Naive B cell (primary cell): ENCODE results near the gene F8. TPM values are rescaled to one million over a fixed set of nuclear protein-coding genes. Genes with fewer than 3 reads are reported as not detected.
A peak's percentile ranks its signal among the peaks of the same experiment; 100 is the strongest.
"Not testable (repeated sequence)": the region's sequence is repeated elsewhere in the genome, so short reads cannot be mapped to it uniquely, and the experiment has no call there.

Experiments used
- ATAC-seq, 2 donors: fragments of 150-1000 bp; cut with Tn5 transposase; 2 replicates each; pipeline ENCODE4 v1.10.0; 2021; ENCODE audit warnings: low read depth in 2 of 2, mild to moderate bottlenecking in 2 of 2, moderate library complexity in 2 of 2
- DNase-seq: peaks from one replicate; pipeline ENCODE4 v3.0.0; 2022
- H3K27ac Mint-ChIP-seq, 6 donors: one replicate each; pipeline ENCODE4 v1.8.0; 2020 to 2022; ENCODE audit warnings: mild to moderate bottlenecking in 6 of 6, mixed read lengths in 6 of 6, moderate library complexity in 5 of 6, inconsistent platforms in 2 of 6
- H3K27me3 Mint-ChIP-seq, 3 donors: one replicate each; pipeline ENCODE4 v1.8.0; 2021 to 2022; ENCODE audit warnings: mixed read lengths in 3 of 3, mild to moderate bottlenecking in 1 of 3
- H3K36me3 Mint-ChIP-seq, 2 donors: one replicate each; pipeline ENCODE4 v1.8.0; 2020 to 2022; ENCODE audit warnings: mixed read lengths in 2 of 2, inconsistent platforms in 1 of 2, mild to moderate bottlenecking in 1 of 2
- H3K4me1 Mint-ChIP-seq, 3 donors: one replicate each; pipeline ENCODE4 v1.8.0; 2020 to 2022; ENCODE audit warnings: mixed read lengths in 3 of 3, inconsistent platforms in 1 of 3, mild to moderate bottlenecking in 1 of 3, moderate library complexity in 1 of 3
- H3K4me3 Mint-ChIP-seq, 8 donors: one replicate each; pipeline ENCODE4 v1.8.0; 2020 to 2022; ENCODE audit warnings: mild to moderate bottlenecking in 8 of 8, mixed read lengths in 8 of 8, moderate library complexity in 8 of 8, inconsistent platforms in 2 of 8
- H3K9me3 Mint-ChIP-seq, 7 donors: one replicate each; pipeline ENCODE4 v1.8.0; 2020 to 2022; ENCODE audit warnings: mixed read lengths in 7 of 7, mild to moderate bottlenecking in 5 of 7, inconsistent platforms in 2 of 7, moderate library complexity in 1 of 7
- polyA plus RNA-seq, 6 donors: library from polyadenylated mRNA; unstranded; fragments of 300-500 nt; fragmentation: Illumina TruSeq; gene quantifications; one replicate each; pipeline ENCODE4 v1.2.3, GENCODE V29; 2021; ENCODE audit warnings: low read depth in 6 of 6

Gene F8
- polyA plus RNA-seq, 6 donors from 2014 or later, result 0.24 to 2.3 (median 1.4) TPM; not detected in 1

DNA sequence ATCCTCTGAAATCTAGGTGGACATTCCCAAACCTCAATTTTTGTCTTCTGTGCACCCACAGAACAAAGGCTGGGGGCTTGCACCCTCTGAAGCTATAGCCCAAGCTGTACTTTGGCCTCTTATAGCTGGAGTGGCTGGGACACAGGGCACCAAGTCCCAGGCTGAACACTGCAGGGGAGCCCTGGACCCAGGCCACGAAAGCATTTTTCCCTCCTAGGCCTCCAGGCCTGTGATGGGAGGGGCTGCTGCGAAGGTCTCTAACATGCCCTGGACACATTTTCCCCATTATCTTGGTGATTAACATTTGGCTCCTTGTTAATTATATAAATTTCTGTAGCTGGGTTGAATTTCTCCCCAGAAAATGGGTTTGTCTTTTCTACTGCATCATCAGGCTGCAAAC is 108.5 kb downstream of the F8 start:
- Mint-ChIP-seq H3K9me3 (peaks cover 0 to 21% (median 9%) of the 10 kb centered on the region in 7 donors), H3K4me3 (no peak overlapping the region)
- ATAC-seq, result no peak

DNA sequence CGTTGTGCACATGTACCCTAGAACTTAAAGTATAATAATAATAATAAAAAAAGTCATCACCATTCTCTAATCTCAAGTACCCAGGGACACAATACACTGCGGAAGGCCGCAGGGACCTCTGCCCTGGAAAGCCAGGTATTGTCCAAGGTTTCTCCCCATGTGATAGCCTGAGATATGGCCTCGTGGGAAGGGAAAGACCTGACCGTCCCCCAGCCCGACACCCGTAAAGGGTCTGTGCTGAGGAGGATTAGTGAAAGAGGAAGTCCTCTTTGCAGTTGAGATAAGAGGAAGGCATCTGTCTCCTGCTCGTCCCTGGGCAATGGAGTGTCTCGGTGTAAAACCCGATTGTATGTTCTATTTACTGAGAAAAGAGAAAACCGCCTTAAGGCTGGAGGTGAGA is 112.0 kb downstream of the F8 start:
- not testable (repeated sequence) for H3K36me3 Mint-ChIP-seq, H3K4me1 Mint-ChIP-seq, H3K4me3 Mint-ChIP-seq, ATAC-seq, H3K27me3 Mint-ChIP-seq, DNase-seq, H3K27ac Mint-ChIP-seq
- peaks cover 0 to 21% (median 9%) of the 10 kb centered on the region in 7 donors for H3K9me3 Mint-ChIP-seq

More for the DNA sequence above, 108.5 kb downstream of the F8 start:
- Mint-ChIP-seq H3K4me1 (peaks cover 4 to 11% (median 5%) of the 10 kb centered on the region in 3 donors), H3K27me3 (peaks cover 5 to 8% (median 5%) of the 10 kb centered on the region in 3 donors), H3K27ac (no peak overlapping the region), H3K36me3 (no peaks in the 10 kb centered on the region)
- DNase-seq, result no peak

DNA sequence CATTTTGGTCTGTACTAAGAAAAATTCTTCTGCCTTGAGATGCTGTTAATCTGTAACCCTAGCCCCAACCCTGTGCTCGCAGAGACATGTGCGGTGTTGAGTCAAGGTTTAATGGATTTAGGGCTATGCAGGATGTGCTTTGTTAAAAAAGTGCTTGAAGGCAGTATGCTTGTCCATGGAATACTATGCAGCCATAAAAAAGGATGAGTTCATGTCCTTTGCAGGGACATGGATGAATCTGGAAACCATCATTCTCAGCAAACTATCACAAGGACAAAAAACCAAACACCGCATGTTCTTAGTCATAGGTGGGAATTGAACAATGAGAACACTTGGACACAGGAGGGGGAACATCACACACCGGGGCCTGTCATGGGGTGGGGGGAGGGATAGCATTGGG is 112.5 kb downstream of the F8 start:
- not testable (repeated sequence) for H3K4me3 Mint-ChIP-seq, ATAC-seq, H3K27ac Mint-ChIP-seq, H3K4me1 Mint-ChIP-seq, DNase-seq, H3K36me3 Mint-ChIP-seq, H3K27me3 Mint-ChIP-seq
- peaks cover 0 to 21% (median 9%) of the 10 kb centered on the region in 7 donors for H3K9me3 Mint-ChIP-seq

DNA sequence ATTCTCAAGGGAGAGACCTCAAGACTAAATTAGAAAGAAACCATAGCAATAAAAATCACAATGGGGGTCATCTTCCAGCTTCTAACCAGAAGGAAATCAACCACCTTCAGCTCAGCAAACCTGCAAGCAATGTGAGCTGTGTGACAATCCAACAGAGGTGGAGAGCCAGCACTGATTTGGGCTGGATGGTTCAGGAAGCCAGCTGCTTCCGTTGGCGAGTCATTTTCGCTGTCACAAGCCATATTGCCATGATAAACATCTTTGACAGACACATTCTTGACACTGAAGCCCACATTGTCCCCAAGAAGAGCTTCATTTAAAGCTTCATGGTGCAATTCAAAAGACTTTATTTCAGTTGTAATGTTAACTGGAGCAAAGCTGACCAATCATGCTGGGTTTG is 113.7 kb downstream of the F8 start:
- Mint-ChIP-seq H3K27me3 (no peaks in the 10 kb centered on the region), H3K4me3 (no peak overlapping the region), H3K4me1 (peaks cover 0 to 5% (median 5%) of the 10 kb centered on the region in 3 donors), H3K36me3 (no peaks in the 10 kb centered on the region), H3K27ac (no peak overlapping the region), H3K9me3 (peaks cover 0 to 21% (median 4%) of the 10 kb centered on the region in 7 donors)
- ATAC-seq (no peak), DNase-seq (no peak)

DNA sequence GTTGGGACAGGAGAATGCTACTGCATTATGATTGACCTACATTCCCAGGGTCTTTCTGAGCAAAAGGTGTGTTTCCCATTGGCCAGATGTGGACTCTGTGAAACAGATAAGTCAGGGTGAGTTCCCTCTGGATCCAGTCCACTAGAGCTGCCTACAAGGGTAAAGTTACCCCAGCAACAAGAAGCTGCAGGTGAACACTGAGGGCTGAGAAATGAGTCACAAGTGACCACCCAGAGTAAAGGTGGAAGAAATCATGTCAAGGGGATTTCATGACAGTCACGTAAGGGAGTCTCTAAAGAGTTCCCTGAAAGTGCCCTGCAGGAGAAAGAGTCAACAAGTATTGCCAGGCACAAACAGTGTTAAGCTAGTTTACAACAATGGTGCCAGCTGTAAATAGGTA is 120.1 kb downstream of the F8 start:
- H3K27me3 Mint-ChIP-seq, result peaks cover 0 to 8% (median 0%) of the 10 kb centered on the region in 3 donors
- peak overlapping the region in 1 of 6 donors; percentile 35 for H3K27ac Mint-ChIP-seq
- no peaks in the 10 kb centered on the region for H3K9me3 Mint-ChIP-seq
- no peak for DNase-seq
- H3K4me1 Mint-ChIP-seq, result no peaks in the 10 kb centered on the region
- H3K36me3 Mint-ChIP-seq, result no peaks in the 10 kb centered on the region
- no peak overlapping the region for H3K4me3 Mint-ChIP-seq
- ATAC-seq, result no peak

DNA sequence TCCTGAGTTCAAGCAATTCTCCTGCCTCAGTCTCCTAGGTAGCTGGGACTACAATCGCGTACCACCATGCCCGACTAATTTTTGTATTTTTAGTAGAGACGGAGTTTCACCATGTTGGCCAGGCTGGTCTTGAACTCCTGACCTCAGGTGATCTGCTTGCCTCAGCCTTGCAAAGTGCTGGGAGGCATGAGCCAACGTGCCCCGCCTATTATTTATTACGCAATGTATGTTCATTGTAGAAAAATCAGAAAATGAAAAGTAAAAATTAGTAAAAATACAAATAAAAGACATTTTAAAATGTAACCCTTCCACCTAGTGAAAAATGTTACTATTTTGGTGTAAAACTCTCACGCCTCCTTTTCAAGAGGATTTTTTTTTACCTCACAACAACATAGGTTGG is 122.2 kb downstream of the F8 start:
- DNase-seq (no peak), ATAC-seq (no peak)
- no peaks in the 10 kb centered on the region for H3K36me3 Mint-ChIP-seq
- peaks cover 0 to 8% (median 0%) of the 10 kb centered on the region in 3 donors for H3K27me3 Mint-ChIP-seq
- H3K4me3 Mint-ChIP-seq, result no peak overlapping the region
- H3K27ac Mint-ChIP-seq, result no peak overlapping the region
- H3K4me1 Mint-ChIP-seq, result no peaks in the 10 kb centered on the region
- H3K9me3 Mint-ChIP-seq, result no peaks in the 10 kb centered on the region

DNA sequence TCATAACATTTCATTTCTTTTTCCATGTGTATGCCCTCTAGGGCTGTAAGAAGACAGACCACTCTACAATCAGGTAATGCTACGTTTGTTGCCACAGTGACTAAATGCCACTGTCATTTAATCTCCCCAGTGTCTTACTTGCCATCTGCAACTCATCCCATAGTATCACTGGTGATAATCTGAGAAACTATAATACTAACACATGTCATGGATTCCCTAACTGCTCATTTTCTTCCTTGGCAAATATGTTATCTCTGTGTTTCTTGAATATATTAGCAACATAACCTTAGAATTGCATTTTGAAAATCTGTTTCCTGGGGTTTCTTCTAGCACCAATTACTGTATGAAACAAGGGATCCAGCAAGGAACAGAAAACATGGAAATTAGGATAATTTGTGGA is 130.2 kb downstream of the F8 start:
- no peak for DNase-seq
- H3K4me3 Mint-ChIP-seq, result no peak overlapping the region
- H3K36me3 Mint-ChIP-seq, result no peaks in the 10 kb centered on the region
- ATAC-seq, result no peak
- H3K27me3 Mint-ChIP-seq, result no peaks in the 10 kb centered on the region
- peaks cover 0 to 6% (median 4%) of the 10 kb centered on the region in 3 donors for H3K4me1 Mint-ChIP-seq
- no peak overlapping the region for H3K27ac Mint-ChIP-seq
- H3K9me3 Mint-ChIP-seq, result peaks cover 0 to 1% (median 0%) of the 10 kb centered on the region in 7 donors

DNA sequence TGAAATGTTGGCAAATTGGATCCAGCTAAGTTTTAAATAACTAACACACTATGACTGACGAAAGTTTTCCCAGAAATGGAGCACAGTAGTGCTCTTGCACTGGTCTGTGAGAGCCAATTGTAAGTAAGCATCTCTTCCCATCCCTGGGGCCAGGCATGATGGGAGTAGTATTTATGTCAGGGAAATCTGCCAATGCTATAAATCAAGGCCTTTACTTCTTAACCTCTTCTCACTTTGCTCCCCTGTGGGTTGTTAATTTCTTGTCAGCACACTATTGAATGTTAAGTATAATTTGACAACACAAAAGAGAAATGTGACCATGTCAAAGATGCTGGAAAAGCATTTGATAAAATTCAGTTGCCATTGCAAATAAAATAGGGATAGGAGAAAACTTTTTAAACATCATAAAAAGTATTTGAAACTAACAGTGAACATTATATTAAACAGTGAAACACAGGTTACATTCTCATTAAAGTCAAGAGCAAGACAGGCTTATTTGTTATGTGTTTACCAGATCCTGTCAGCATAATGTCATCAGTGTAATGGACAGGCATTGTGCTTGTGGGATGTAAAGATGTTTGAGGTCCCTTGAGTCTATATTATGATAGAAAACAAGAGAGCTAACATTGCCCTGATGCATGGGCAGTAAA is 131.4 kb downstream of the F8 start:
- Mint-ChIP-seq H3K27me3 (no peaks in the 10 kb centered on the region), H3K27ac (no peak overlapping the region), H3K4me1 (peaks cover 0 to 6% (median 4%) of the 10 kb centered on the region in 3 donors), H3K9me3 (peaks cover 0 to 1% (median 0%) of the 10 kb centered on the region in 7 donors), H3K4me3 (no peak overlapping the region), H3K36me3 (no peaks in the 10 kb centered on the region)
- DNase-seq, result no peak
- ATAC-seq, result no peak

DNA sequence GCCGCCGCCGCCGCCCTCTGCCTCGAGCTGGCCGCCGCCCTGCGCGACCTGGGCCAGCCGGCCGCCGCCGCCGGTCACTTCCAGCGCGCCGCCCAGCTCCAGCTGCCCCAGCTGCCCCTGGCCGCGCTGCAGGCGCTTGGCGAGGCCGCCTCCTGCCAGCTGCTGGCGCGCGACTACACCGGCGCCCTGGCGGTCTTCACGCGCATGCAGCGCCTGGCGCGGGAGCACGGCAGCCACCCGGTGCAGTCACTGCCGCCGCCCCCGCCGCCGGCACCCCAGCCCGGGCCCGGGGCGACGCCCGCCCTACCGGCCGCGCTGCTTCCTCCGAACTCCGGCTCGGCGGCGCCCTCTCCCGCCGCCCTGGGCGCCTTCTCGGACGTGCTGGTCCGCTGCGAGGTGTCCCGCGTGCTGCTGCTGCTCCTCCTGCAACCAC is 135.7 kb downstream of the F8 start:
- not testable (repeated sequence) for H3K4me3 Mint-ChIP-seq, H3K27me3 Mint-ChIP-seq, H3K4me1 Mint-ChIP-seq

DNA sequence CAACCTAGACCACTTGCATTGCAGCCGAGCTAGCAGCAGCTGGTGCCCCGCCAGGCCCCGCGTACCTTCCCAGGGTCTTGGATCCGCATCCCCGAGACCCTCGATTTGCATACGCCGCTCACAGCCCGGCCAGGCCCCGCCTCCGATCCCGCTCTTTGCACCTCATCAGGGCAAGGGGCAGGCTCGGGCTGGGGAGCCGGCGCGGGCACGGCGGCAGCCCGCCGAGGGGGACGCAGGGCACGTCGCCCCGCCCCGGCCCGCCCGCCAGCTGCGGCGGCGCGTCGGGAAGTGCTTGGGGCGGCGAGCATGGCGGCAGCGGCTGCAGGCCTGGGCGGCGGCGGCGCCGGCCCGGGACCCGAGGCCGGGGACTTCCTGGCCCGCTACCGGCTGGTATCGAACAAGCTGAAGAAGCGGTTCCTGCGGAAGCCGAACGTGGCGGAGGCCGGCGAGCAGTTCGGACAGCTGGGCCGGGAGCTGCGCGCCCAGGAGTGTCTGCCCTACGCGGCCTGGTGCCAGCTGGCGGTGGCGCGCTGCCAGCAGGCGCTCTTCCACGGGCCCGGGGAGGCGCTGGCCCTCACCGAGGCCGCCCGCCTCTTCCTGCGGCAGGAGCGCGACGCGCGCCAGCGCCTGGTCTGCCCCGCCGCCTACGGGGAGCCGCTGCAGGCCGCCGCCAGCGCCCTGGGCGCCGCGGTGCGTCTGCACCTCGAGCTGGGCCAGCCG is 136.3 kb downstream of the F8 start, which contains the start of gene F8A1:
Gene F8A1, plus strand, starts transcription at position 287 of the 720 bp plus-strand sequence. Its CDS starts 20 bp downstream, at position 307.
- not testable (repeated sequence) for H3K9me3 Mint-ChIP-seq, H3K4me1 Mint-ChIP-seq, H3K27me3 Mint-ChIP-seq, H3K27ac Mint-ChIP-seq, H3K4me3 Mint-ChIP-seq, H3K36me3 Mint-ChIP-seq
- DNase-seq, result peak; percentile 32
- peak; percentile 71 to 73 for ATAC-seq

More for the DNA sequence above, 135.7 kb downstream of the F8 start:
- H3K36me3 Mint-ChIP-seq, DNase-seq, H3K9me3 Mint-ChIP-seq, H3K27ac Mint-ChIP-seq: not testable (repeated sequence)
- ATAC-seq, result peak; percentile 67 to 69

DNA sequence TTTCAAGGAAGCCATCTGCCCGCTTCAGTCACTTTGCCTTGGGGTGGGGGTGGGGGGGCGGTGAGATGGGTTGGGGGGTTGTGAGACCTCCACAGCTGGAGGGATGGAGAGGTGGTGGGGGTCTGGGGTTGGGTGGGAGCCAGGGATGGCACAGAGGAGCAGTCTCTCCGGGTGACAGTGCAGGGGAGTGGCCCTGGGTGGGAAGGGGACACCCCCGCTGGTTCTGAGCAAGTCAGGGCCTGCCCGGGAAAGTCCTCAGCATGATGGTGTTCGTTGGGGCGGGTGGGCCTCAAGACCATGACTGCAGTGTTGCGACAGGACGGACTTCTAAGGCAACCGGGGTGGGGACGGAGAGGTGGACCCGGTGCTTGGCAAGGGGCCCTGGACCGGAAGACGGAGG is 137.0 kb downstream of the F8 start:
- H3K27me3 Mint-ChIP-seq, H3K4me1 Mint-ChIP-seq, ATAC-seq, H3K36me3 Mint-ChIP-seq, H3K27ac Mint-ChIP-seq, H3K4me3 Mint-ChIP-seq, DNase-seq, H3K9me3 Mint-ChIP-seq: not testable (repeated sequence)

DNA sequence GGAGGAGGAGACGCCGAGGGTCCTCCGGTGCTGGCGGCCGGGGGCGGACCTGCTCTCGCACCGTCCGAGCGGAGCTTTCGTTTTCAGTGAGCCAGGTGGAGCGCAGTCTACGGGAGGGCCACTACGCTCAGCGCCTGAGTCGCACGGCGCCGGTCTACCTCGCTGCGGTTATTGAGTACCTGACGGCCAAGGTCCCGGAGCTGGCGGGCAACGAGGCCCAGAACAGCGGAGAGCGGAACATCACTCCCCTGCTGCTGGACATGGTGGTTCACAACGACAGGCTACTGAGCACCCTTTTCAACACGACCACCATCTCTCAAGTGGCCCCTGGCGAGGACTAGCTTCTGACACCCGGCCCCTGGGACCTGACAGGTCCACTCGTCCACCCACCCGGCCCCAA is 137.5 kb downstream of the F8 start:
- not testable (repeated sequence) for DNase-seq, H3K4me1 Mint-ChIP-seq, ATAC-seq, H3K27me3 Mint-ChIP-seq, H3K27ac Mint-ChIP-seq, H3K4me3 Mint-ChIP-seq, H3K9me3 Mint-ChIP-seq, H3K36me3 Mint-ChIP-seq

DNA sequence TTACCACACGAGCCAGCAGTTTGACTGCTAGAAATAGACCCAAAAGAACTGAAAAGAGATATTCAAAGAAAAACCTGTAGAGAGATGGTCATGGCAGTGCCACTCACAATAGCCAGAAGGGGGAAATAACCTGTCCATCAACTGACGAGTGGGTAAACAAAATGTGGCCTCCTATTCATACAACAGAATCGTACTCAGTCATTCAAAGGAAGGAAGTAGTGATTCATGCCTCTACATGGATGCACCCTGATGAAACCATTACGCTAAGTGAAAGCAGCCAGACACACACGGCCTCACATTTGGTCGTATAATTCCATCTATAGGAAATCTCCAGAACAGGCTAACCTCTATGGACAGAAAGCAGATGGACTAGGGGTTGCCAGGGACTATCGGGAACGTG is 138.5 kb downstream of the F8 start:
- DNase-seq, H3K27ac Mint-ChIP-seq, H3K9me3 Mint-ChIP-seq, H3K4me3 Mint-ChIP-seq, ATAC-seq, H3K36me3 Mint-ChIP-seq, H3K4me1 Mint-ChIP-seq, H3K27me3 Mint-ChIP-seq: not testable (repeated sequence)

DNA sequence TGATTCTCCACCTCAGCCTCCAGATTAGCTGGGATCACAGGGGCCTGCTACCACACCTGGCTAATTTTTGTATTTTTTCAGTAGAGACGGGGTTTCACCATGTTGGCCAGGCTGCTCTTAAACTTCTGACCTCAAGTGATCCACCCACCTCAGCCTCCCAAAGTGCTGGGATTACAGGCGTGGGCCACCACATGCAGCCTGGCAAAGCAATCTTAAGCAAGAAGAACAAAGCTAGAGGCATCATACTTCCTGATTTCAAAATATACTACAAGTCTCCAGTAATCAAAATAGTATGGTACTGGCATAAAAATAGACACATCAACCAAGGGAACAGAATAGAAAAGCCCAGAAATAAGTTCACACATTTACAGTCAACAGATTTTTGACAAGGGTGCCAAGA is 149.2 kb downstream of the F8 start:
- Mint-ChIP-seq H3K27ac (no peak overlapping the region), H3K4me1 (no peaks in the 10 kb centered on the region), H3K36me3 (peaks cover 4 to 11% of the 10 kb centered on the region in 2 donors), H3K9me3 (peaks cover 2 to 21% (median 13%) of the 10 kb centered on the region in 7 donors), H3K4me3 (no peak overlapping the region), H3K27me3 (no peaks in the 10 kb centered on the region)
- DNase-seq (no peak), ATAC-seq (no peak)
